ENCODE data around the gene NSUN6. TPM values are rescaled to one million over a fixed set of nuclear protein-coding genes. Genes with fewer than 3 reads are reported as not detected.
"Not testable (repeated sequence)": the region's sequence is repeated elsewhere in the genome, so short reads cannot be mapped to it uniquely, and the experiment has no call there.

Gene NSUN6
- polyA plus RNA-seq, 1 of the 3 experiments (the other 2 are of a cell fraction) = 5.3 TPM

DNA sequence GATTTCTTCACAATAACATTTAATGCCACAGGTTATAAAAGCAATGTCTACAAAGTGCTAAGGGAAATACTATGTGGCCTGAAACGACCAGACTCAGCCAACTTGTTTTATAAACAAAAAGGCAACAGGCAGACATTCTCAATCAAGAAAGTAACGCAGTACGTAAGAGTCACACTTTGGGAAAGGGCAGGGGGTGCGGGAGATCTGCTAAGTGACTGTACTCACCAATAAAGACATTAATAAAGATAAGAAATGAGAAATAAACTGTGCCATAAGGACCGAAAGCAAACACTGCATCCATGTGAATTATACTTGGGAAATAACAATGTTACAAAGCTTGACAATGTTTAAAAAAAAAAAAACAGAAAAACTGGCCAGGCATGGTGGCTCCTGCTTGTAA, 25.5 kb downstream of the NSUN6 start:
- TF ChIP-seq FOXM1 (IDR thresholded peaks at IDR 0.05; ENCODE audit: low read depth) (no peak), MXI1 (IDR thresholded peaks at IDR 0.05; ENCODE audit: low read depth, low read length) (no peak), NFIC (IDR thresholded peaks at IDR 0.05; ENCODE audit: borderline replicate concordance) (no peak), GATA2 (CRISPR knock-in tag; IDR thresholded peaks at IDR 0.05) (no peak), FOSL2 (IDR thresholded peaks at IDR 0.05; ENCODE audit: borderline replicate concordance, low read depth) (no peak)
- H3K27me3 ChIP-seq (ENCODE audit: insufficient read depth) = no peaks in the 10 kb centered on the region
- no peaks in the 10 kb centered on the region for H3K9me2 ChIP-seq
- H3K4me1 ChIP-seq (ENCODE audit: control insufficient read depth in 1 of 2, insufficient read depth in 2 of 2, low read depth in 1 of 2, low read length in 1 of 2) = peaks cover 2 to 14% of the 10 kb centered on the region in 2 experiments; a peak in 3 of 4 replicates
- no peak for DNase-seq
- no peak overlapping the region for H3K4me2 ChIP-seq
- 96% methylated on average over 5 of the region's 5 CpGs for WGBS (ENCODE audit: low lambda C conversion rate)
- no peaks in the 10 kb centered on the region for H3K79me2 ChIP-seq (ENCODE audit: insufficient read depth)
- no peak overlapping the region for H2AFZ ChIP-seq (ENCODE audit: low read depth)
- ChIA-PET POLR2A (no interaction called here), CTCF (interaction anchor here (0.8 kb wide), 1 partner anchor 9 kb away, joined by 3 read pairs; no protein-coding TSS in a partner anchor)
- no peak overlapping the region for H3K9ac ChIP-seq
- no peak overlapping the region for H3K27ac ChIP-seq (ENCODE audit: low read depth in 2 of 2, low read length in 1 of 2)
- no peaks in the 10 kb centered on the region for H3F3A ChIP-seq (replicated peaks; ENCODE audit: insufficient read depth)
- H3K4me3 ChIP-seq (ENCODE audit: low read depth in 2 of 2, low read length in 1 of 2) = no peak overlapping the region
- no peaks in the 10 kb centered on the region for H4K20me1 ChIP-seq (ENCODE audit: insufficient read depth)
- no peaks in the 10 kb centered on the region for H3K9me3 ChIP-seq
- peaks cover 3 to 7% of the 10 kb centered on the region in 2 experiments for H3K36me3 ChIP-seq (replicated peaks in 1 of 2; ENCODE audit: control insufficient read depth in 1 of 2, insufficient read depth in 2 of 2, low read length in 1 of 2)

DNA sequence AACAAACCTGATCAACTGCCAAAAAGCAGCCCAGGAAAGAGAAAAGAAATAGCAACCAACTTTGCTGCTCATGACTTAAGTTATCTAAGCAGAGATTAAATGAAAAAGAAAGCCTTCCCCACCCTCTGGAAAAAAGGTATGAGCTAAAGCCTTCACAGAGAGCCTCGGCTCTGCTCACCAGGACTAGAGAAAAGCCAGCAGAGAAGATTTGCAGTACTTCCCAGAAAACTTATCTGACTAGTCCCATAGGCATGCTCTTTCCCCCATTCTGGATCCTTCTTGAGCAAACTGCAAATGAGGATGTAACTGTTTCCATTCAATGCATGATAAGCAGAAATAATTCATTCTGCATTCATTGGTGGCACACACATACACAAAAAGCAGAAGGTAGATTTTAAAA, 27.7 kb downstream of the NSUN6 start:
- POLR2A ChIA-PET; H3F3A ChIP-seq (replicated peaks; ENCODE audit: insufficient read depth); H3K9me3 ChIP-seq; H3K4me3 ChIP-seq (ENCODE audit: low read depth in 2 of 2, low read length in 1 of 2); H3K4me2 ChIP-seq; H3K27me3 ChIP-seq (ENCODE audit: insufficient read depth); H4K20me1 ChIP-seq (ENCODE audit: insufficient read depth); DNase-seq; H3K9me2 ChIP-seq; H3K79me2 ChIP-seq (ENCODE audit: insufficient read depth): not testable (repeated sequence)
- WGBS (ENCODE audit: low lambda C conversion rate) = 72% methylated on average over 1 of the region's 1 CpG
- H3K4me1 ChIP-seq (ENCODE audit: control insufficient read depth in 1 of 2, insufficient read depth in 2 of 2, low read depth in 1 of 2, low read length in 1 of 2) = peaks cover 5 to 18% of the 10 kb centered on the region in 2 experiments; a peak in 3 of 4 replicates
- peaks cover 3 to 12% of the 10 kb centered on the region in 2 experiments for H3K36me3 ChIP-seq (replicated peaks in 1 of 2; ENCODE audit: control insufficient read depth in 1 of 2, insufficient read depth in 2 of 2, low read length in 1 of 2)
- 0 out of 2 replicates have a peak overlapping the region, but pooled peaks have one; percentile 12 for H2AFZ ChIP-seq (ENCODE audit: low read depth)
- peak overlapping the region; percentile 27 to 53; a peak in 3 of 4 replicates for H3K27ac ChIP-seq (ENCODE audit: low read depth in 2 of 2, low read length in 1 of 2)
- H3K9ac ChIP-seq = peak overlapping the region; percentile 10; the same call in 1 of the 2 replicates
- CTCF ChIA-PET = interaction anchor here (0.7 to 0.9 kb wide), 2 partner anchors 23 to 41 kb away, joined by 3 read pairs; no protein-coding TSS in a partner anchor

DNA sequence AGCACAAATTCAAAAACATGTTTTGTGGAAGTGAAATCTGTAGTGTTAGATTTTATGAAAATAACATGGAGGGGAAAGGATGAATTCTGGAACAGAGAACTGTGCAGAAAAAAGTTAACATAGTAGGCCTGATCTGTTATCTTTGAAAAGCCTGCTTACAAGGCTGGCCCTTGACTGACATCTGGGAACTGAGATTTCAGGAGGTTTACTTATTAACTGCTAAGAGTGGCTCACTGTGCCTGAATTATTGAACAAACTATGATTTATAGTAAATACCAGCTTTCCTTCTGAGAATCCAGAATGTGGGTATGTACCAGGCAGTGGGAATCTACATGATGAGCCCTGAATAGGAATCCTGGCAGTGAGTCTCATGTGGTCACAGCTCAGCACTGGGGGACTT, 30.5 kb downstream of the NSUN6 start:
- Histone ChIP-seq H3K9ac (no peak overlapping the region), H3K4me3 (ENCODE audit: low read depth in 2 of 2, low read length in 1 of 2) (no peak overlapping the region), H3F3A (replicated peaks; ENCODE audit: insufficient read depth) (peaks cover 4% of the 10 kb centered on the region), H3K27me3 (ENCODE audit: insufficient read depth) (no peaks in the 10 kb centered on the region), H3K9me3 (no peaks in the 10 kb centered on the region), H3K27ac (ENCODE audit: low read depth in 2 of 2, low read length in 1 of 2) (no peak overlapping the region), H2AFZ (ENCODE audit: low read depth) (no peak overlapping the region), H4K20me1 (ENCODE audit: insufficient read depth) (no peaks in the 10 kb centered on the region), H3K36me3 (replicated peaks in 1 of 2; ENCODE audit: control insufficient read depth in 1 of 2, insufficient read depth in 2 of 2, low read length in 1 of 2) (peaks cover 3 to 12% of the 10 kb centered on the region in 2 experiments), H3K4me2 (no peak overlapping the region), H3K9me2 (no peaks in the 10 kb centered on the region), H3K4me1 (ENCODE audit: control insufficient read depth in 1 of 2, insufficient read depth in 2 of 2, low read depth in 1 of 2, low read length in 1 of 2) (peaks cover 3 to 18% of the 10 kb centered on the region in 2 experiments; a peak in 3 of 4 replicates), H3K79me2 (ENCODE audit: insufficient read depth) (no peaks in the 10 kb centered on the region)
- ChIA-PET CTCF (no interaction called here), POLR2A (no interaction called here)
- TF ChIP-seq ELF1 (IDR thresholded peaks at IDR 0.05) (no peak), EZH2phosphoT487 (IDR thresholded peaks at IDR 0.05; ENCODE audit: borderline replicate concordance, low read depth) (no peak), GABPA (IDR thresholded peaks at IDR 0.05; ENCODE audit: low read depth) (no peak), MXI1 (IDR thresholded peaks at IDR 0.05; ENCODE audit: low read depth, low read length) (no peak), FOXM1 (IDR thresholded peaks at IDR 0.05; ENCODE audit: low read depth) (no peak), EP300 (IDR thresholded peaks at IDR 0.05; ENCODE audit: borderline replicate concordance in 1 of 2, low read depth in 1 of 2, low read length in 1 of 2) (no peak), SIN3A (IDR thresholded peaks at IDR 0.05; ENCODE audit: borderline replicate concordance, low read depth, low read length) (no peak)
- TF ChIP-seq, protein P1, sequence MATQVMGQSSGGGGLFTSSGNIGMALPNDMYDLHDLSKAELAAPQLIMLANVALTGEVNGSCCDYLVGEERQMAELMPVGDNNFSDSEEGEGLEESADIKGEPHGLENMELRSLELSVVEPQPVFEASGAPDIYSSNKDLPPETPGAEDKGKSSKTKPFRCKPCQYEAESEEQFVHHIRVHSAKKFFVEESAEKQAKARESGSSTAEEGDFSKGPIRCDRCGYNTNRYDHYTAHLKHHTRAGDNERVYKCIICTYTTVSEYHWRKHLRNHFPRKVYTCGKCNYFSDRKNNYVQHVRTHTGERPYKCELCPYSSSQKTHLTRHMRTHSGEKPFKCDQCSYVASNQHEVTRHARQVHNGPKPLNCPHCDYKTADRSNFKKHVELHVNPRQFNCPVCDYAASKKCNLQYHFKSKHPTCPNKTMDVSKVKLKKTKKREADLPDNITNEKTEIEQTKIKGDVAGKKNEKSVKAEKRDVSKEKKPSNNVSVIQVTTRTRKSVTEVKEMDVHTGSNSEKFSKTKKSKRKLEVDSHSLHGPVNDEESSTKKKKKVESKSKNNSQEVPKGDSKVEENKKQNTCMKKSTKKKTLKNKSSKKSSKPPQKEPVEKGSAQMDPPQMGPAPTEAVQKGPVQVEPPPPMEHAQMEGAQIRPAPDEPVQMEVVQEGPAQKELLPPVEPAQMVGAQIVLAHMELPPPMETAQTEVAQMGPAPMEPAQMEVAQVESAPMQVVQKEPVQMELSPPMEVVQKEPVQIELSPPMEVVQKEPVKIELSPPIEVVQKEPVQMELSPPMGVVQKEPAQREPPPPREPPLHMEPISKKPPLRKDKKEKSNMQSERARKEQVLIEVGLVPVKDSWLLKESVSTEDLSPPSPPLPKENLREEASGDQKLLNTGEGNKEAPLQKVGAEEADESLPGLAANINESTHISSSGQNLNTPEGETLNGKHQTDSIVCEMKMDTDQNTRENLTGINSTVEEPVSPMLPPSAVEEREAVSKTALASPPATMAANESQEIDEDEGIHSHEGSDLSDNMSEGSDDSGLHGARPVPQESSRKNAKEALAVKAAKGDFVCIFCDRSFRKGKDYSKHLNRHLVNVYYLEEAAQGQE (IDR thresholded peaks at IDR 0.05; ENCODE audit: low read depth, low read length) = no peak
- DNase-seq = no peak

Data from SK-N-SH (cell line).